ENCODE measurements around the gene TDRD7. TPM values are rescaled to one million over a fixed set of nuclear protein-coding genes. Genes with fewer than 3 reads are reported as not detected.

The TDRD7 gene
- total and polyA plus RNA-seq, 2 of the 13 experiments (the other 11 are each of a cell fraction or from before 2014, with no cell fraction given): 9.8 to 15.5 TPM

DNA sequence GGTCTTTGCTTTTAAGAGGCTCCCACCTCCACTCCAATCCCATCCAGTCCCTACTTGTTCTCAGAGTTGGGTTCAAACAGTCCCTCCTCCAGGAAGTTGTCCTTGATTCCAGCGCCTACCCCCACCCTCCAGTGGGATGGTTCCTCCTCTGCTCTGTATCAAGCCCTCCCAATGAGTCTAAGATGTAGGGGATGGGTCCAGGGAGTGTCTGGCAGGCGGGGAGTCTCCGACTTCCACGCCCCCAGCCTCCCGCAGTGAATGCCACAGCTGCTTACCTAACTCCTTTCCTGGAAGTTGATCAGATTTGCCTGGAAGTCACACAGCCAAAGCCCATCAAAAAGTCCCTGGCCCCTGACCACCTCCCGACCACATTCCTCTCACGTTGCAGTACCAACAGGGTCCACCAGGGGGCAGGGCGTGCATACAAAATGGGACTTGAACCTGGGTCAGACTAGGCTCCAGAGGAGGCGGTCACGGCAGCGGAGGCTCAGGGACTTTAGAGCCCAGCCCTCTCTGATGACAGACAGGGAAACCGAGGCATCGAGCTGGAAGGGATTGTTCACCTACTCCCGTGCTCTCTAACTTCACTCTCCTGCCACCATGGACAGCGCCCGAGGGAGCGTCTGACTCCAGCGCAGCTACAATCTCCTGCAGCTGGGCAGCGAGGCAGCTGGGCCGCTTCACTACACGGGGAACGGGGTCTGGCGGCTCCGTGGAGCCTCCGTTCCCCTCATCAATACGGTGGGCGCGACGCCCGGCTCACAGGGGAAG, 25.0 kb upstream of the TDRD7 start (continued):
- TF ChIP-seq, protein P1, sequence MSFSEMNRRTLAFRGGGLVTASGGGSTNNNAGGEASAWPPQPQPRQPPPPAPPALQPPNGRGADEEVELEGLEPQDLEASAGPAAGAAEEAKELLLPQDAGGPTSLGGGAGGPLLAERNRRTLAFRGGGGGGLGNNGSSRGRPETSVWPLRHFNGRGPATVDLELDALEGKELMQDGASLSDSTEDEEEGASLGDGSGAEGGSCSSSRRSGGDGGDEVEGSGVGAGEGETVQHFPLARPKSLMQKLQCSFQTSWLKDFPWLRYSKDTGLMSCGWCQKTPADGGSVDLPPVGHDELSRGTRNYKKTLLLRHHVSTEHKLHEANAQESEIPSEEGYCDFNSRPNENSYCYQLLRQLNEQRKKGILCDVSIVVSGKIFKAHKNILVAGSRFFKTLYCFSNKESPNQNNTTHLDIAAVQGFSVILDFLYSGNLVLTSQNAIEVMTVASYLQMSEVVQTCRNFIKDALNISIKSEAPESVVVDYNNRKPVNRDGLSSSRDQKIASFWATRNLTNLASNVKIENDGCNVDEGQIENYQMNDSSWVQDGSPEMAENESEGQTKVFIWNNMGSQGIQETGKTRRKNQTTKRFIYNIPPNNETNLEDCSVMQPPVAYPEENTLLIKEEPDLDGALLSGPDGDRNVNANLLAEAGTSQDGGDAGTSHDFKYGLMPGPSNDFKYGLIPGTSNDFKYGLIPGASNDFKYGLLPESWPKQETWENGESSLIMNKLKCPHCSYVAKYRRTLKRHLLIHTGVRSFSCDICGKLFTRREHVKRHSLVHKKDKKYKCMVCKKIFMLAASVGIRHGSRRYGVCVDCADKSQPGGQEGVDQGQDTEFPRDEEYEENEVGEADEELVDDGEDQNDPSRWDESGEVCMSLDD (CRISPR knock-in tag; IDR thresholded peaks at IDR 0.05; ENCODE audit: borderline replicate concordance): no peak
- TF ChIP-seq FOXM1 (CRISPR knock-in tag; IDR thresholded peaks at IDR 0.05) (no peak), HNRNPH1 (optimal IDR thresholded peaks at IDR 0.05; ENCODE audit: low read depth, low read length) (no peak), ZSCAN12 (CRISPR knock-in tag; IDR thresholded peaks at IDR 0.05) (no peak), HDAC6 (IDR thresholded peaks at IDR 0.05; ENCODE audit: low read depth, low read length) (no peak), ZNF670 (CRISPR knock-in tag; IDR thresholded peaks at IDR 0.05; ENCODE audit: borderline replicate concordance) (no peak; the same call in 1 of the 2 replicates), HOMEZ (CRISPR knock-in tag; IDR thresholded peaks at IDR 0.05; ENCODE audit: low read depth) (no peak), BHLHE40 (IDR thresholded peaks at IDR 0.05; ENCODE audit: low read length) (no peak), ZNF124 (CRISPR knock-in tag; IDR thresholded peaks at IDR 0.05) (peak; percentile 55; the same call in 1 of the 2 replicates), MED8 (CRISPR knock-in tag; IDR thresholded peaks at IDR 0.05; ENCODE audit: insufficient replicate concordance) (no peak), FOXA3 (CRISPR knock-in tag; IDR thresholded peaks at IDR 0.05) (0 out of 2 replicates have a peak, but pooled peaks have one; percentile 11), STAT5B (CRISPR knock-in tag; IDR thresholded peaks at IDR 0.05) (no peak), ZFP37 (CRISPR knock-in tag; IDR thresholded peaks at IDR 0.05; ENCODE audit: borderline replicate concordance) (no peak), ZNF841 (CRISPR knock-in tag; IDR thresholded peaks at IDR 0.05; ENCODE audit: borderline replicate concordance) (no peak), THYN1 (CRISPR knock-in tag; IDR thresholded peaks at IDR 0.05; ENCODE audit: borderline replicate concordance, low read depth) (no peak), ZNF296 (CRISPR knock-in tag; conservative IDR thresholded peaks at IDR 0.05) (no peak), NFYB (CRISPR knock-in tag; IDR thresholded peaks at IDR 0.05) (no peak), MTA1 (CRISPR knock-in tag; IDR thresholded peaks at IDR 0.05; ENCODE audit: borderline replicate concordance) (no peak), ZNF264 (CRISPR knock-in tag; IDR thresholded peaks at IDR 0.05) (peak; percentile 53; the same call in 1 of the 2 replicates), ZNF703 (CRISPR knock-in tag; IDR thresholded peaks at IDR 0.05; ENCODE audit: borderline replicate concordance) (no peak), MAFF (IDR thresholded peaks at IDR 0.05; ENCODE audit: low read depth, low read length) (no peak), FIP1L1 (IDR thresholded peaks at IDR 0.05; ENCODE audit: borderline replicate concordance, insufficient read depth, low read depth, low read length) (no peak), ZNF746 (CRISPR knock-in tag; IDR thresholded peaks at IDR 0.05) (peak; percentile 51; the same call in 1 of the 2 replicates), CBX2 (IDR thresholded peaks at IDR 0.05; ENCODE audit: low read depth, low read length) (no peak), CBX2 (CRISPR knock-in tag; IDR thresholded peaks at IDR 0.05; ENCODE audit: low read depth) (no peak), ZIK1 (CRISPR knock-in tag; IDR thresholded peaks at IDR 0.05; ENCODE audit: borderline replicate concordance, low read depth) (peak; percentile 58; the same call in 1 of the 2 replicates)

All from HepG2 (cell line).